Skeletal muscle tissue (tissue), 4 donors: ENCODE measurements around the gene AAK1. TPM values are rescaled to one million over a fixed set of nuclear protein-coding genes. Genes with fewer than 3 reads are reported as not detected.
"Not testable (repeated sequence)": the region's sequence is repeated elsewhere in the genome, so short reads cannot be mapped to it uniquely, and the experiment has no call there.

Experiments
- H3K27ac ChIP-seq: one replicate; pipeline ENCODE4 v1.7.0; 2013; ENCODE audit warnings: mild to moderate bottlenecking, low read depth, low read length, inconsistent platforms
- H3K27me3 ChIP-seq, 3 donors: one replicate each; pipeline ENCODE4 v1.7.0; 2013; ENCODE audit warnings: low read length in 3 of 3; ENCODE audit not compliant: control insufficient read depth in 3 of 3, insufficient read depth in 3 of 3
- H3K36me3 ChIP-seq, 3 donors: one replicate each; pipeline ENCODE4 v1.7.0; 2013; ENCODE audit warnings: low read length in 3 of 3; ENCODE audit not compliant: control insufficient read depth in 3 of 3, insufficient read depth in 3 of 3
- H3K4me1 ChIP-seq, 3 donors: one replicate each; pipeline ENCODE4 v1.7.0; 2013; ENCODE audit warnings: low read length in 3 of 3, mild to moderate bottlenecking in 3 of 3; ENCODE audit not compliant: control insufficient read depth in 3 of 3, insufficient read depth in 3 of 3
- H3K4me3 ChIP-seq, 3 donors: one replicate each; pipeline ENCODE4 v1.7.0; 2013; ENCODE audit warnings: low read length in 3 of 3
- H3K9ac ChIP-seq, 3 donors: one replicate each; pipeline ENCODE4 v1.7.0; 2013; ENCODE audit warnings: low read length in 3 of 3, mild to moderate bottlenecking in 3 of 3, moderate library complexity in 2 of 3, low read depth in 1 of 3
- H3K9me3 ChIP-seq, 3 donors: one replicate each; pipeline ENCODE4 v1.7.0; 2013; ENCODE audit warnings: low read length in 3 of 3; ENCODE audit not compliant: control insufficient read depth in 3 of 3
- total RNA-seq: library from RNA; depleted of rRNA; stranded (reverse); fragments of >200 nt; gene quantifications from one replicate; pipeline ENCODE4 v1.2.3, GENCODE V29; 2014
- donor health status: Osteomylitis.

Gene AAK1
- total RNA-seq, 1 donor from 2014 or later, result 17.7 TPM

- H3K27ac ChIP-seq, H3K9ac ChIP-seq, H3K4me3 ChIP-seq, H3K9me3 ChIP-seq, H3K36me3 ChIP-seq, H3K27me3 ChIP-seq: not testable (repeated sequence)
- H3K4me1 ChIP-seq, result peaks cover 15 to 23% (median 16%) of the 10 kb centered on the region in 3 donors
Observed at GRCh38 chr2:69439499-69439898, 204.0 kb downstream of the AAK1 start.

GRCh38 chr2:69438580-69438979 lies 205.0 kb downstream of the AAK1 start:
- Histone ChIP-seq H3K4me3 (no peak overlapping the region), H3K27ac (peak overlapping the region; percentile 91), H3K36me3 (no peaks in the 10 kb centered on the region), H3K9ac (no peak overlapping the region), H3K27me3 (no peaks in the 10 kb centered on the region), H3K9me3 (no peaks in the 10 kb centered on the region), H3K4me1 (peaks cover 15 to 23% (median 16%) of the 10 kb centered on the region in 3 donors)

- Histone ChIP-seq H3K4me1 (peaks cover 15 to 23% (median 16%) of the 10 kb centered on the region in 3 donors), H3K27ac (peak overlapping the region; percentile 91), H3K9ac (peak overlapping the region; percentile 88 to 99 (median 98)), H3K27me3 (no peaks in the 10 kb centered on the region), H3K36me3 (no peaks in the 10 kb centered on the region), H3K9me3 (no peaks in the 10 kb centered on the region), H3K4me3 (peak overlapping the region; percentile 79 to 98 (median 95))
Observed at GRCh38 chr2:69437751-69438154, 205.8 kb downstream of the AAK1 start.

- H3K36me3 ChIP-seq, result no peaks in the 10 kb centered on the region
- no peaks in the 10 kb centered on the region for H3K9me3 ChIP-seq
- H3K9ac ChIP-seq, result peak within 1 kb of the TSS; percentile 88 to 99 (median 98)
- H3K27ac ChIP-seq, result peak within 1 kb of the TSS; percentile 91
- H3K4me3 ChIP-seq, result peak within 1 kb of the TSS; percentile 79 to 98 (median 95)
- no peaks in the 10 kb centered on the region for H3K27me3 ChIP-seq
- peaks cover 15 to 23% (median 16%) of the 10 kb centered on the region in 3 donors for H3K4me1 ChIP-seq
Observed at GRCh38 chr2:69436938-69437750, 206.4 kb downstream of the AAK1 start, which contains the start of gene NFU1. TSS of gene NFU1 (minus strand) at chr2:69437435. CDS start at chr2:69437422, 13 bp downstream.

GRCh38 chr2:69436596-69436937 lies 207.0 kb downstream of the AAK1 start:
- Histone ChIP-seq H3K9me3 (no peaks in the 10 kb centered on the region), H3K27ac (peak overlapping the region; percentile 91), H3K9ac (peak overlapping the region; percentile 88 to 99 (median 98)), H3K27me3 (no peaks in the 10 kb centered on the region), H3K36me3 (peaks cover 0 to 2% (median 0%) of the 10 kb centered on the region in 3 donors), H3K4me3 (peak overlapping the region; percentile 79 to 98 (median 95)), H3K4me1 (peaks cover 15 to 23% (median 16%) of the 10 kb centered on the region in 3 donors)

GRCh38 chr2:69434753-69435152 lies 208.8 kb downstream of the AAK1 start:
- Histone ChIP-seq H3K9me3 (no peaks in the 10 kb centered on the region), H3K9ac (no peak overlapping the region), H3K4me3 (no peak overlapping the region), H3K27ac (no peak overlapping the region), H3K36me3 (peaks cover 8 to 12% (median 9%) of the 10 kb centered on the region in 3 donors), H3K27me3 (no peaks in the 10 kb centered on the region), H3K4me1 (peaks cover 15 to 23% (median 16%) of the 10 kb centered on the region in 3 donors)

GRCh38 chr2:69429491-69430183 lies 213.9 kb downstream of the AAK1 start:
- Histone ChIP-seq H3K9ac (no peak overlapping the region), H3K4me1 (no peaks in the 10 kb centered on the region), H3K9me3 (no peaks in the 10 kb centered on the region), H3K27ac (no peak overlapping the region), H3K4me3 (no peak overlapping the region), H3K36me3 (peaks cover 17 to 28% (median 17%) of the 10 kb centered on the region in 3 donors), H3K27me3 (no peaks in the 10 kb centered on the region)

- Histone ChIP-seq H3K27ac (no peak overlapping the region), H3K4me3 (no peak overlapping the region), H3K9me3 (no peaks in the 10 kb centered on the region), H3K27me3 (no peaks in the 10 kb centered on the region), H3K36me3 (peaks cover 17 to 28% (median 17%) of the 10 kb centered on the region in 3 donors), H3K4me1 (no peaks in the 10 kb centered on the region), H3K9ac (no peak overlapping the region)
Observed at GRCh38 chr2:69428981-69429380, 214.6 kb downstream of the AAK1 start.

- H3K36me3 ChIP-seq, result peaks cover 7 to 21% (median 19%) of the 10 kb centered on the region in 3 donors
Observed at GRCh38 chr2:69424419-69424818, 219.1 kb downstream of the AAK1 start.

GRCh38 chr2:69422198-69422597 lies 221.3 kb downstream of the AAK1 start:
- Histone ChIP-seq H3K9me3 (no peaks in the 10 kb centered on the region), H3K27ac (no peak overlapping the region), H3K4me3 (no peak overlapping the region), H3K36me3 (peaks cover 17 to 18% (median 18%) of the 10 kb centered on the region in 3 donors), H3K4me1 (no peaks in the 10 kb centered on the region), H3K9ac (no peak overlapping the region), H3K27me3 (no peaks in the 10 kb centered on the region)

More at GRCh38 chr2:69424419-69424818, 219.1 kb downstream of the AAK1 start:
- no peaks in the 10 kb centered on the region for H3K9me3 ChIP-seq
- H3K27ac ChIP-seq, result no peak overlapping the region
- no peaks in the 10 kb centered on the region for H3K27me3 ChIP-seq
- no peak overlapping the region for H3K4me3 ChIP-seq
- no peaks in the 10 kb centered on the region for H3K4me1 ChIP-seq
- H3K9ac ChIP-seq, result no peak overlapping the region
